Neural cell (in vitro differentiated cells): ENCODE results near the gene CRKL.

Source experiments
- CTCF ChIP-seq: fragments of 450-650 bp; IDR thresholded peaks from 2 replicates; pipeline ENCODE4 v1.5.1; 2014; ENCODE audit warnings: antibody characterized with exemption, mild to moderate bottlenecking, moderate library complexity; ENCODE audit not compliant: poor library complexity, severe bottlenecking
- EP300 ChIP-seq: fragments of 450-650 bp; conservative IDR thresholded peaks from 2 replicates; pipeline ENCODE4 v1.6.1; 2014; ENCODE audit warnings: antibody characterized with exemption, mild to moderate bottlenecking, moderate library complexity; ENCODE audit not compliant: poor library complexity, severe bottlenecking
- EZH2 ChIP-seq: fragments of 200-600, 300-800 bp; shearing (Covaris generic), sonication (generic); IDR thresholded peaks from 2 replicates; pipeline ENCODE4 v1.6.1; 2014; ENCODE audit warnings: antibody characterized with exemption, low read length, borderline replicate concordance, mild to moderate bottlenecking; ENCODE audit not compliant: insufficient read depth, poor library complexity, severe bottlenecking
- MXI1 ChIP-seq: fragments of 450-650 bp; conservative IDR thresholded peaks from 2 replicates; pipeline ENCODE4 v1.6.1; 2014; ENCODE audit warnings: antibody characterized with exemption, mild to moderate bottlenecking; ENCODE audit not compliant: poor library complexity, severe bottlenecking
- POLR2AphosphoS5 ChIP-seq: IDR thresholded peaks from 2 replicates; pipeline ENCODE4 v1.6.1; 2012
- RAD21 ChIP-seq: fragments of 450-650 bp; conservative IDR thresholded peaks from 2 replicates; pipeline ENCODE4 v1.6.1; 2014; ENCODE audit warnings: antibody characterized with exemption, mild to moderate bottlenecking, moderate library complexity
- REST ChIP-seq: IDR thresholded peaks from 2 replicates; pipeline ENCODE4 v1.6.1; 2012; ENCODE audit warnings: borderline replicate concordance
- TAF1 ChIP-seq: IDR thresholded peaks from 2 replicates; pipeline ENCODE4 v1.6.1; 2012; ENCODE audit warnings: low read depth

GRCh38 chr22:20946991-20947390 lies 29.8 kb downstream of the CRKL start:
- TF ChIP-seq RAD21 (no peak), CTCF (no peak), TAF1 (no peak), EZH2 (no peak), POLR2AphosphoS5 (no peak), REST (no peak), MXI1 (no peak), EP300 (no peak)
